A549 (cell line): Measurements from ENCODE around the gene NOC4L. TPM values are rescaled to one million over a fixed set of nuclear protein-coding genes. Genes with fewer than 3 reads are reported as not detected.

Experiments
- ATAC-seq, 2 experiments: fragments of 200-7000 bp in 1 of 2; fragments of >200 bp in 1 of 2; cut with Nextera tagmentation in 1 of 2; cut with Tn5 transposase in 1 of 2; 3 replicates each; pipeline versions ENCODE4 v1.8.0 to v1.9.1; 2018 to 2020; ENCODE audit warnings: mild to moderate bottlenecking in 1 of 2, moderate library complexity in 1 of 2
- CTCF ChIA-PET: fragments of 300-600 bp; sonication (Branson Sonifier 250); formaldehyde crosslinking; extraction: SDS; loops from one replicate; lab custom pipeline; 2021; ENCODE audit warnings: antibody characterized with exemption, inconsistent platforms; lab: Yijun Ruan, JAX
- POLR2A ChIA-PET: fragments of 350-600 bp; formaldehyde crosslinking; extraction: SDS; loops from one replicate; lab custom pipeline; 2021; ENCODE audit warnings: antibody characterized with exemption, inconsistent platforms; lab: Yijun Ruan, JAX
- DNase-seq, 2 experiments: peaks; one replicate each; pipeline versions ENCODE4 v3.0.0 to v3.0.0-alpha.2; 2011 to 2016; ENCODE audit warnings: low read depth in 1 of 2, low spot score in 1 of 2
- FAIRE-seq: peaks from 2 replicates; lab custom pipeline; 2011; peaks lifted over from hg19 to GRCh38; lab: Jason Lieb, UNC
- H3K27ac ChIP-seq, 2 experiments: fragments of >200 bp; sonication (Bioruptor Twin); formaldehyde crosslinking; 3 replicates each; pipeline ENCODE4 v1.5.1; 2016 to 2017
- H3K4me1 ChIP-seq: fragments of >200 bp; sonication (Bioruptor Twin); formaldehyde crosslinking; 3 replicates; pipeline ENCODE4 v1.6.1; 2016
- H3K4me2 ChIP-seq: fragments of >200 bp; sonication (Bioruptor Twin); formaldehyde crosslinking; 3 replicates; pipeline ENCODE4 v1.6.1; 2016
- H3K4me3 ChIP-seq: fragments of >200 bp; sonication (Bioruptor Twin); formaldehyde crosslinking; 3 replicates; pipeline ENCODE4 v1.5.1; 2016
- H3K9me3 ChIP-seq: fragments of >200 bp; sonication (Bioruptor Twin); formaldehyde crosslinking; 3 replicates; pipeline ENCODE4 v1.6.1; 2016
- CHD4 ChIP-seq: fragments of 200-600 bp; sonication (generic); IDR thresholded peaks from 2 replicates; pipeline ENCODE4 v1.6.1; 2016; ENCODE audit warnings: antibody characterized with exemption, mild to moderate bottlenecking, borderline replicate concordance
- EHMT2 ChIP-seq: fragments of 200-600 bp; sonication (generic); IDR thresholded peaks from 2 replicates; pipeline ENCODE4 v1.6.1; 2016; ENCODE audit warnings: antibody characterized with exemption, low read depth, mild to moderate bottlenecking, moderate library complexity
- FOSL2 ChIP-seq, 2 experiments: fragments of 450-650 bp in 1 of 2; fragments of >200 bp in 1 of 2; sonication (Bioruptor Twin) in 1 of 2; formaldehyde crosslinking; IDR thresholded peaks; 2 replicates each; pipeline versions ENCODE4 v1.5.0 to v1.6.1; 2016 to 2020; ENCODE audit warnings: mild to moderate bottlenecking in 1 of 2, moderate library complexity in 1 of 2
- GATA3 ChIP-seq: IDR thresholded peaks from 2 replicates; pipeline ENCODE4 v1.6.1; 2012; ENCODE audit warnings: borderline replicate concordance
- HEYL ChIP-seq: fragments of 250-450 bp; sonication (Bioruptor Pico); IDR thresholded peaks from 2 replicates; pipeline ENCODE4 v1.8.0; 2021; ENCODE audit warnings: mild to moderate bottlenecking, moderate library complexity
- HMGXB4 ChIP-seq: fragments of 250-450 bp; sonication (Bioruptor Pico); IDR thresholded peaks from 2 replicates; pipeline ENCODE4 v1.5.0; 2021; ENCODE audit warnings: mild to moderate bottlenecking, moderate library complexity, borderline replicate concordance
- JUNB ChIP-seq: fragments of >200 bp; sonication (Bioruptor Twin); formaldehyde crosslinking; IDR thresholded peaks from 2 replicates; pipeline ENCODE4 v1.6.1; 2016
- MAFK ChIP-seq: fragments of 450-650 bp; IDR thresholded peaks from 2 replicates; pipeline ENCODE4 v1.6.1; 2014; ENCODE audit not compliant: partially characterized antibody
- NFE2L2 ChIP-seq: fragments of 150-350 bp; conservative IDR thresholded peaks from 2 replicates; pipeline ENCODE4 v1.6.1; 2014; ENCODE audit warnings: low read length
- NPAS2 ChIP-seq: fragments of 250-450 bp; sonication (Bioruptor Pico); IDR thresholded peaks from 2 replicates; pipeline ENCODE4 v1.8.0; 2022; ENCODE audit warnings: mild to moderate bottlenecking, moderate library complexity, borderline replicate concordance
- PBX3 ChIP-seq: IDR thresholded peaks from 2 replicates; pipeline ENCODE4 v1.6.1; 2012
- PHF8 ChIP-seq: fragments of 200-600 bp; sonication (generic); IDR thresholded peaks from 2 replicates; pipeline ENCODE4 v1.6.1; 2016; ENCODE audit warnings: low read depth, mild to moderate bottlenecking, antibody characterized with exemption, moderate library complexity, borderline replicate concordance
- RARB ChIP-seq: fragments of 250-450 bp; sonication (Bioruptor Pico); IDR thresholded peaks from 2 replicates; pipeline ENCODE4 v1.8.0; 2021; ENCODE audit warnings: mild to moderate bottlenecking, moderate library complexity
- REST ChIP-seq: fragments of 200-600 bp; sonication (generic); IDR thresholded peaks from 2 replicates; pipeline ENCODE4 v1.6.1; 2016; ENCODE audit warnings: antibody characterized with exemption, mild to moderate bottlenecking, moderate library complexity
- RNF2 ChIP-seq: fragments of 200-600 bp; sonication (generic); IDR thresholded peaks from 2 replicates; pipeline ENCODE4 v1.6.1; 2016; ENCODE audit warnings: low read depth, mild to moderate bottlenecking, antibody characterized with exemption, moderate library complexity, borderline replicate concordance
- SREBF2 ChIP-seq: fragments of 450-650 bp; IDR thresholded peaks from 2 replicates; pipeline ENCODE4 v1.6.1; 2014; ENCODE audit warnings: mild to moderate bottlenecking, moderate library complexity
- ZSCAN20 ChIP-seq: fragments of 250-450 bp; sonication (Bioruptor Pico); IDR thresholded peaks from 2 replicates; pipeline ENCODE4 v1.8.0; 2022; ENCODE audit warnings: mild to moderate bottlenecking, moderate library complexity
- WGBS: methylation state at CpG from one replicate; pipeline ENCODE4 v1.1.6; 2017; ENCODE audit errors: missing lambda C conversion rate; 5-methylcytosine and 5-hydroxymethylcytosine counted together
- polyA plus RNA-seq, 4 experiments: library from polyadenylated mRNA; depleted of rRNA in 3 of 4; stranded (reverse); fragments of >200 nt; fragmentation: RNase III in 1 of 4; extraction: RNeasy Plus Mini Kit Qiagen cat#74134 plus additional on column Dnase treatment in 1 of 4; gene quantifications; 2 replicates in 3 of 4; 3 replicates in 1 of 4; pipeline ENCODE4 v1.2.3, GENCODE V29; 2011 to 2017
- TF ChIP-seq, protein P1 (sequence below): fragments of 450-650 bp; IDR thresholded peaks from 2 replicates; pipeline ENCODE4 v1.6.1; 2014; ENCODE audit warnings: antibody characterized with exemption
- TF ChIP-seq, protein P2 (sequence below): fragments of 250-450 bp; sonication (Bioruptor Pico); IDR thresholded peaks from 2 replicates; pipeline ENCODE4 v1.5.0; 2020; ENCODE audit warnings: low read depth, mild to moderate bottlenecking, moderate library complexity
- TF ChIP-seq, protein P3 (sequence below): fragments of 150-350 bp; IDR thresholded peaks from 2 replicates; pipeline ENCODE4 v1.6.1; 2014; ENCODE audit warnings: low read depth, mild to moderate bottlenecking, low read length

NOC4L gene
- polyA plus RNA-seq, 2 of the 4 experiments (the other 2 are of a cell fraction): 12.1 to 34.1 TPM

DNA sequence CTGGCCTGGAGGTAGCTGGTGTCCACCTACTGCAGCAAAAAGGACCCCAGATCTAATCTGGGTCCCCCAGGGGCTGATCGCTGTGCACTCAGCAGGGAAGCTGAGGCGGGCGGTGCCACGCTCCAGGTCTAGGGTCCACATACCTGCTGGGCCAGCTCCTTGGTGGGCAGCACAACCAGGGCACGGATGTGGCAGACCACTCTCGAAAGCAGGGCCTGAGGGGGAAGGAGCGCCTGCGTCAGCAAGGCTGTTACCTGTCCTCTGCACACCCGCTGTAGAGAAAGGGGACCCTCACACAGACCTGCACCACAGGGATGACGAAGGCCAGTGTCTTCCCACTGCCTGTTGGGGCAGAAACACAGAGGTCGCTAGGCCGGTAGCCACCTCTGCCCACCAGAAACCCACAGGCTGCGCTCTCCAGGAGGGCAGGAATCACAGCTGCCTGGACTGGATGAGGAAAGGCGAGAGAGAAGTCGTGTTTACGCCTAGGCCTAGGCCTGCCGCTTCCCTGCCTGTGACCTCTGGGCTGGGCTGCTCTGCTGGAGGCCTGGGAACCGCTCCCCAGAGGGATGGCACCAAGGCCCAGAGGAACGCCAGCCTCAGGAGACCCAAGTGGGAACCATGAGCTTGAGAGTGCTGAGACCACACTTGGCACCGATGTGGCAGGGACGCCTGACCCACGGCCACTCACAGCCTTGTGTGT, 2.1 kb upstream of the NOC4L start:
- TF ChIP-seq, protein P1, sequence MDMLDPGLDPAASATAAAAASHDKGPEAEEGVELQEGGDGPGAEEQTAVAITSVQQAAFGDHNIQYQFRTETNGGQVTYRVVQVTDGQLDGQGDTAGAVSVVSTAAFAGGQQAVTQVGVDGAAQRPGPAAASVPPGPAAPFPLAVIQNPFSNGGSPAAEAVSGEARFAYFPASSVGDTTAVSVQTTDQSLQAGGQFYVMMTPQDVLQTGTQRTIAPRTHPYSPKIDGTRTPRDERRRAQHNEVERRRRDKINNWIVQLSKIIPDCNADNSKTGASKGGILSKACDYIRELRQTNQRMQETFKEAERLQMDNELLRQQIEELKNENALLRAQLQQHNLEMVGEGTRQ: no peak
- TF ChIP-seq FOSL2 (IDR thresholded peaks at IDR 0.05): no peak
- no peak for TF ChIP-seq FOSL2 (CRISPR knock-in tag; IDR thresholded peaks at IDR 0.05)
- no peak for TF ChIP-seq PBX3
- no peak for TF ChIP-seq CHD4
- TF ChIP-seq, protein P2, sequence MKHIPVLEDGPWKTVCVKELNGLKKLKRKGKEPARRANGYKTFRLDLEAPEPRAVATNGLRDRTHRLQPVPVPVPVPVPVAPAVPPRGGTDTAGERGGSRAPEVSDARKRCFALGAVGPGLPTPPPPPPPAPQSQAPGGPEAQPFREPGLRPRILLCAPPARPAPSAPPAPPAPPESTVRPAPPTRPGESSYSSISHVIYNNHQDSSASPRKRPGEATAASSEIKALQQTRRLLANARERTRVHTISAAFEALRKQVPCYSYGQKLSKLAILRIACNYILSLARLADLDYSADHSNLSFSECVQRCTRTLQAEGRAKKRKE (CRISPR knock-in tag): no peak
- TF ChIP-seq NPAS2: no peak
- TF ChIP-seq REST: no peak
- TF ChIP-seq HEYL (CRISPR knock-in tag): no peak
- TF ChIP-seq SREBF2: no peak
- no peak for TF ChIP-seq HMGXB4 (CRISPR knock-in tag)
- no peak for TF ChIP-seq MAFK
- TF ChIP-seq JUNB: no peak
- TF ChIP-seq, protein P3, sequence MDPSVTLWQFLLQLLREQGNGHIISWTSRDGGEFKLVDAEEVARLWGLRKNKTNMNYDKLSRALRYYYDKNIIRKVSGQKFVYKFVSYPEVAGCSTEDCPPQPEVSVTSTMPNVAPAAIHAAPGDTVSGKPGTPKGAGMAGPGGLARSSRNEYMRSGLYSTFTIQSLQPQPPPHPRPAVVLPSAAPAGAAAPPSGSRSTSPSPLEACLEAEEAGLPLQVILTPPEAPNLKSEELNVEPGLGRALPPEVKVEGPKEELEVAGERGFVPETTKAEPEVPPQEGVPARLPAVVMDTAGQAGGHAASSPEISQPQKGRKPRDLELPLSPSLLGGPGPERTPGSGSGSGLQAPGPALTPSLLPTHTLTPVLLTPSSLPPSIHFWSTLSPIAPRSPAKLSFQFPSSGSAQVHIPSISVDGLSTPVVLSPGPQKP: no peak
- TF ChIP-seq NFE2L2: no peak
- no peak for TF ChIP-seq PHF8
- TF ChIP-seq EHMT2: no peak
- no peak for TF ChIP-seq GATA3
- TF ChIP-seq ZSCAN20: no peak
- no peak for TF ChIP-seq RARB (CRISPR knock-in tag)
- no peak for TF ChIP-seq RNF2
- TF ChIP-seq, all 56 proteins: peak for 0
- Histone ChIP-seq H3K9me3 (no peaks in the 10 kb centered on the region), H3K4me3 (no peak overlapping the region), H3K4me1 (peaks cover 16% of the 10 kb centered on the region; the same call in 2 of the 3 replicates), H3K4me2 (peak overlapping the region; percentile 93; the same call in 2 of the 3 replicates), H3K27ac (no peak overlapping the region)
- ChIA-PET POLR2A (no interaction called here), CTCF (interaction anchor here (0.6 to 2.3 kb wide), 2 partner anchors 11 to 306 kb away, joined by 4 to 13 read pairs; no protein-coding TSS in a partner anchor)
- DNase-seq: no peak
- no peak for ATAC-seq
- no peak for FAIRE-seq
- WGBS: 94% methylated on average over 22 of the region's 22 CpGs
